Esophagus squamous epithelium (tissue), 5 donors: ENCODE results near the gene ELOVL3. TPM values are rescaled to one million over a fixed set of nuclear protein-coding genes. Genes with fewer than 3 reads are reported as not detected.

Experiments
- DNase-seq: peaks from one replicate; lab custom pipeline; 2025; lab: John Stamatoyannopoulos, UW
- H3K27ac ChIP-seq, 4 donors: fragments of 200-600 bp; sonication (generic); one replicate each; pipeline ENCODE4 v1.5.1; 2016 to 2019; ENCODE audit warnings: mild to moderate bottlenecking in 1 of 4
- H3K27me3 ChIP-seq, 4 donors: fragments of 200-600 bp; sonication (generic); 1 replicate in 3 of 4; 2 replicates in 1 of 4; pipeline versions ENCODE4 v1.5.1 to v1.6.0; 2017 to 2021; ENCODE audit warnings: antibody characterized with exemption in 1 of 4
- H3K36me3 ChIP-seq, 3 donors: fragments of 200-600 bp; sonication (generic); one replicate each; pipeline ENCODE4 v1.5.1; 2016 to 2019
- H3K4me1 ChIP-seq, 3 donors: fragments of 200-600 bp; sonication (generic); one replicate each; pipeline ENCODE4 v1.5.1; 2017 to 2019
- H3K4me3 ChIP-seq, 4 donors: fragments of 200-600 bp; sonication (generic); 1 replicate in 3 of 4; 2 replicates in 1 of 4; pipeline ENCODE4 v1.5.1; 2016 to 2019; ENCODE audit warnings: mild to moderate bottlenecking in 2 of 4, moderate library complexity in 1 of 4
- H3K9me3 ChIP-seq, 3 donors: fragments of 200-600 bp; sonication (generic); one replicate each; pipeline ENCODE4 v1.5.1; 2016 to 2019
- POLR2A ChIP-seq, 4 donors: fragments of 450-650 bp; IDR thresholded peaks; one replicate each; pipeline ENCODE4 v1.6.1; 2017; ENCODE audit warnings: antibody characterized with exemption in 4 of 4, mild to moderate bottlenecking in 4 of 4, moderate library complexity in 3 of 4
- WGBS, 2 donors: methylation state at CpG; one replicate each; pipeline ENCODE4 v1.1.5; 2018; 5-methylcytosine and 5-hydroxymethylcytosine counted together
- intact Hi-C: fragments of 100-400 bp; cut with DNase I; formaldehyde crosslinking; loops from one replicate; pipeline ENCODE4 v1.15.0; 2022
- total RNA-seq, 4 donors: library from RNA; depleted of rRNA; stranded (reverse); fragments of >200 nt; gene quantifications; one replicate each; pipeline ENCODE4 v1.1.0, GENCODE V29; 2016
- TF ChIP-seq, protein P1 (sequence below), 6 experiments: fragments of 450-650 bp in 4 of 6; fragments of 200-600 bp in 2 of 6; sonication (generic) in 2 of 6; IDR thresholded peaks; one replicate each; pipeline ENCODE4 v1.5.1; 2016 to 2019; ENCODE audit warnings: antibody characterized with exemption in 6 of 6, mild to moderate bottlenecking in 4 of 6, moderate library complexity in 4 of 6
- donor health status: DM: yes; HTN: yes; CAD: no.

Gene ELOVL3
- total RNA-seq, 4 donors from 2014 or later: not detected

DNA sequence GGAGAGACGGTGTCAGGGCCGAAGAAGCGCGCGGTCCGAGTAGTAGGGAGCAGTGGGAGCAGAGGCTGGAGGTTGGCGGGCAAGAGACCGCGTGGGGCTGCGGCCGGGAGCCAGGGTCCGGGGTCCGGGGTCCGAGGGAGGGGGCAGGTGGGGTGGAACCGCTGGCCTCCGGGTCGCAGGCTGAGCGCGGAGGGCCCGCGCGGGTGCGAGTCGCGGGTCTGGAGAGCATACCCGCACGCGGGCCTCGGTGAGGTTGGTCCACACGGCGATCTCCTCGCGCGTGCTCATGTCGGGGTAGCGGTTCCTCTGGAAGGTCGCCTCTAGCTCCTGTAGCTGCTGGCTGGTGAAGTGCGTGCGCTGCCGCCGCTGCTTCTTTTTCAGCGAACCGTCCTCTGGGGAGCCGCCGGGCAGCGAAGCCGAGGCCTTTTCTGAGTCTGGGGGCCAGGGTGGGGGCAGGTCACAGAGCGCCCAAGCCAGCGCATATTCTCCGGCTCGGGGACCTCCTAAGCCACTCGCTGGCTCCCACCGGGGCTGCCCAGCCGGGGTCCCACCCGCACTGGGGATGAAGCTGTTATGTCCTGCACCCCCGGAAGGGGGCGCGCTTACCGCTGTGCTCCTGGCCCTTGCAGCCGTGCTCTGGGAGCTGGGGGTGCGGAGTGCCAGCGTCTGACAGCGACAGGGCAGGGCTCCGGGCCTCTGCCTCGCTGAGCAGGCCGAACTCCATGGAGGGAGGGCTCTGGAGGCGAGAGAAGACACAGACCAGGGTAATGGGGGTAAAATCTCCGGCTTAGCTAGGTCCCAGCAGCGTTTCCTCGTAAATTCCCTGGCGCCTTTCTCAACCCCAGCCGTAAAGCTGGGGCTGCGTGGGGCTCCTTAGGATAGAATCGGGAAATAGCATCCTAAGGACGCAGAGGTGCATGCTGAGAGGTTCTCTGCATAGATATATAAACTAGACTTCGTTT, 5.5 kb downstream of the ELOVL3 start:
- peak overlapping the region; percentile 42 to 71 (median 50) for H3K4me3 ChIP-seq
- 15 to 42% methylated on average over 15 to 51 of the region's 76 CpGs for WGBS, 2 donors
- H3K27ac ChIP-seq: no peak overlapping the region
- peaks cover 17 to 39% (median 25%) of the 10 kb centered on the region in 3 donors for H3K4me1 ChIP-seq
- peaks cover 0 to 96% (median 8%) of the 10 kb centered on the region in 4 donors for H3K27me3 ChIP-seq
- no peaks in the 10 kb centered on the region for H3K36me3 ChIP-seq
- no peak for DNase-seq
- TF ChIP-seq, protein P1, sequence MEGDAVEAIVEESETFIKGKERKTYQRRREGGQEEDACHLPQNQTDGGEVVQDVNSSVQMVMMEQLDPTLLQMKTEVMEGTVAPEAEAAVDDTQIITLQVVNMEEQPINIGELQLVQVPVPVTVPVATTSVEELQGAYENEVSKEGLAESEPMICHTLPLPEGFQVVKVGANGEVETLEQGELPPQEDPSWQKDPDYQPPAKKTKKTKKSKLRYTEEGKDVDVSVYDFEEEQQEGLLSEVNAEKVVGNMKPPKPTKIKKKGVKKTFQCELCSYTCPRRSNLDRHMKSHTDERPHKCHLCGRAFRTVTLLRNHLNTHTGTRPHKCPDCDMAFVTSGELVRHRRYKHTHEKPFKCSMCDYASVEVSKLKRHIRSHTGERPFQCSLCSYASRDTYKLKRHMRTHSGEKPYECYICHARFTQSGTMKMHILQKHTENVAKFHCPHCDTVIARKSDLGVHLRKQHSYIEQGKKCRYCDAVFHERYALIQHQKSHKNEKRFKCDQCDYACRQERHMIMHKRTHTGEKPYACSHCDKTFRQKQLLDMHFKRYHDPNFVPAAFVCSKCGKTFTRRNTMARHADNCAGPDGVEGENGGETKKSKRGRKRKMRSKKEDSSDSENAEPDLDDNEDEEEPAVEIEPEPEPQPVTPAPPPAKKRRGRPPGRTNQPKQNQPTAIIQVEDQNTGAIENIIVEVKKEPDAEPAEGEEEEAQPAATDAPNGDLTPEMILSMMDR (IDR thresholded peaks at IDR 0.05): peak in 5 of 6 experiments; percentile 75 to 90 (median 80)
- no peak for TF ChIP-seq POLR2A (IDR thresholded peaks at IDR 0.05)
- H3K9me3 ChIP-seq: no peaks in the 10 kb centered on the region
- intact Hi-C loops: no loop called here

- intact Hi-C loops: no loop called here
- peaks cover 0 to 96% (median 8%) of the 10 kb centered on the region in 4 donors for H3K27me3 ChIP-seq
- no peak overlapping the region for H3K27ac ChIP-seq
- peaks cover 17 to 33% (median 22%) of the 10 kb centered on the region in 3 donors for H3K4me1 ChIP-seq
- H3K36me3 ChIP-seq: no peaks in the 10 kb centered on the region
- 80% methylated on average over 1 of the region's 1 CpG; no CpG with 5 or more reads in 1 of the 2 donors for WGBS, 2 donors
- no peak for DNase-seq
- TF ChIP-seq POLR2A (IDR thresholded peaks at IDR 0.05): no peak
- TF ChIP-seq, protein P1 (IDR thresholded peaks at IDR 0.05): no peak
- no peak overlapping the region for H3K4me3 ChIP-seq
- no peaks in the 10 kb centered on the region for H3K9me3 ChIP-seq
Measured at GRCh38 chr10:102233997-102234396, 7.9 kb downstream of the ELOVL3 start.

DNA sequence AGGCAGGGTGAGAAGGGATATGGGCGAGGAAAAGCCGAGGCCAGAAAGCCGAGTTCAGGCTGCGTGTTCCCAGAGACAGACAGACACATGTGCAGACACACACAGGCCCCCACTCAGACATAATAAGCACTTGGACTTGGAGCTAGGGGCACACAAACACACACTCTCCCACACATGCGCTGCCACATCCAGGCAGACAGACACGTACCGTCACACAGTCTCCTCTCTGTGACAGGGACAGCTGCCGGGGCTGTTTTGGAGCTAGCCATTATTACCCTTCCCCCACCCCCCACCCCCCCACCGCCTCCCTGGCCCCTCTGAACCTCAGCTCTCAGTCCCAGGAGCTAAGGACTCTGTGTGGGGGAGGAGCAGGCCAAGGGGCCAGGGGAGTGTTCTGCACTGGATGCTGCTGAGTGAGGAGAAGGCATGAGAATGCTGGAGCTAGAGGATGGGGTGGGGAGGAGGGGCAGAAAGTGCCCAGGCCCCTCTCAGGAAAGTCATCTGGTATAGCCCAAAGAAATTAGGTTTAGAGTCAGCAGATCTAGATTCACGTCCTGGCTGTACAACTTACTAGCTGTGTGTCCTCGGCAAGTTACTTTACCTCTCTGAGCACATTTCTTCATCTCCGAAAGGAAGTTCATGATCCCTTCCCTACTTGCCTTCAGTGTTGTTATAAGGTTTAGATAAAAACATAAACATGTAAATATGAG, 8.9 kb downstream of the ELOVL3 start:
- DNase-seq: no peak
- Histone ChIP-seq H3K36me3 (no peaks in the 10 kb centered on the region), H3K4me1 (peaks cover 14 to 29% (median 19%) of the 10 kb centered on the region in 3 donors), H3K27ac (no peak overlapping the region), H3K4me3 (no peak overlapping the region), H3K9me3 (no peaks in the 10 kb centered on the region), H3K27me3 (peaks cover 0 to 97% (median 8%) of the 10 kb centered on the region in 4 donors)
- intact Hi-C loops: no loop called here
- no peak for TF ChIP-seq POLR2A (IDR thresholded peaks at IDR 0.05)
- TF ChIP-seq, protein P1 (IDR thresholded peaks at IDR 0.05): no peak
- 76 to 80% methylated on average over 10 to 11 of the region's 12 CpGs for WGBS, 2 donors

DNA sequence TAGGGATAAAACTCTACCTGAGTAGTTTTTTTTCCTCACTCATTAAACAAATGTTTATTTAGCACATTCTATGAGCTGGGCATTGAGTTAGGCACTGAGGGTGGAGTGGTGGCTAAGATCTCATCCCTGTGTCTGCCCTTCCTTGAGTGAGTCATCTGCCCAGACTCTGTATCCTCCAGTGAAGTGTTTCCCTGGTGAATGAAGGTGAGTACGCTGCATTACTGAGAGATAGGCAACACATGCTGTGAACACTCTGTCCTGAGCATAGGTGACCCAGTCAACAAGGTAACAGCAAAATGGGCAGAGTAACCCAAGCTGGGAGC, 9.5 kb downstream of the ELOVL3 start:
- intact Hi-C loops: no loop called here
- DNase-seq: no peak
- H3K27me3 ChIP-seq: peaks cover 0 to 97% (median 8%) of the 10 kb centered on the region in 4 donors
- 57 to 70% methylated on average over 1 of the region's 1 CpG for WGBS, 2 donors
- peaks cover 13 to 27% (median 15%) of the 10 kb centered on the region in 3 donors for H3K4me1 ChIP-seq
- TF ChIP-seq, protein P1 (IDR thresholded peaks at IDR 0.05): no peak
- TF ChIP-seq POLR2A (IDR thresholded peaks at IDR 0.05): no peak
- no peaks in the 10 kb centered on the region for H3K9me3 ChIP-seq
- no peaks in the 10 kb centered on the region for H3K36me3 ChIP-seq
- H3K4me3 ChIP-seq: no peak overlapping the region
- no peak overlapping the region for H3K27ac ChIP-seq
